Stimulated activated CD4-positive, alpha-beta T cell treated with anti-CD3 and anti-CD28 coated beads, Interleukin-15, amount 100 ng/mL, for 48 hours (primary cell): ENCODE measurements around the gene VEGFC.

Experiments used
- DNase-seq, 2 donors: peaks; one replicate each; pipeline ENCODE4 v3.0.0-alpha.2; 2020; ENCODE audit warnings: low read depth in 2 of 2

Gene VEGFC

GRCh38 chr4:176761872-176762271, 30.9 kb downstream of the VEGFC start:
- DNase-seq, result no peak

GRCh38 chr4:176760471-176760870, 32.3 kb downstream of the VEGFC start:
- no peak for DNase-seq

- DNase-seq, result no peak
Measured at GRCh38 chr4:176758731-176759130, 34.0 kb downstream of the VEGFC start.

- DNase-seq, result no peak
Measured at GRCh38 chr4:176758323-176758722, 34.4 kb downstream of the VEGFC start.

DNA sequence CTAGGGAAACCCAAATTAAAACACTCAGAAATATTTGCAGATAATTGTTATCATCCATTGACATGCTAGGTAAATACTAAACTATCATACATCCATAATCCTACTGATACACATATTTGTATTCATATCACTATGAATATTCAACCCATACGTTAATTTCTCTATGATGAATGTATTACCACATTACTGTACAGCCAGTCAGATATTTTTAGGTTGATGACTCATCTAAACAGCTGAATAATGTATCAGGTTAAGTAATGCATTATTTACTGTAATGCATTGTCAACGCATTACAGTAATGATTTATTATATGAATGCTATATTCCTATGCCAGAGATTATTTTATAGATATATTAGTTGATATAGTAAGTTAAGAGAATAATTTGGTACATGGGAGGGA, 37.1 kb downstream of the VEGFC start:
- no peak for DNase-seq

DNA sequence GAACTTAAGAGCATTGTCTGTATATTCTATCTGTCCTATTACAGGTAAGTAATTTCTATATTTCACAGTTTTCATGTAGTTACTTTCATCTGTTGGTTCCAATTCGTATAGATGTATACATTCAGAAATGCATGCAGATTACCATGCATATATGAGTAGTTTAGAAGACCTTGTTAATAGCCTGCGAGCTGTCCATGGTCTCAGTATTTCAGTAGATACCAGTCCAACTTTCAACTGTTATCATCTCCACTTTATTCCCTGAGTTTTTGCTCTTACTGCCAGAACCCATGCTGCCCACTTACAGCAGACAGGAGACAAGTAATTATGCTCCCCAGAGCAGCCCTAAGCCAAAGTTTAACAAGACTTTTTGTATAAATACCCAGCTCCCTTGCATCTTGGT, 37.7 kb downstream of the VEGFC start:
- DNase-seq, result no peak

GRCh38 chr4:176753049-176753448, 39.7 kb downstream of the VEGFC start:
- DNase-seq, result no peak

DNA sequence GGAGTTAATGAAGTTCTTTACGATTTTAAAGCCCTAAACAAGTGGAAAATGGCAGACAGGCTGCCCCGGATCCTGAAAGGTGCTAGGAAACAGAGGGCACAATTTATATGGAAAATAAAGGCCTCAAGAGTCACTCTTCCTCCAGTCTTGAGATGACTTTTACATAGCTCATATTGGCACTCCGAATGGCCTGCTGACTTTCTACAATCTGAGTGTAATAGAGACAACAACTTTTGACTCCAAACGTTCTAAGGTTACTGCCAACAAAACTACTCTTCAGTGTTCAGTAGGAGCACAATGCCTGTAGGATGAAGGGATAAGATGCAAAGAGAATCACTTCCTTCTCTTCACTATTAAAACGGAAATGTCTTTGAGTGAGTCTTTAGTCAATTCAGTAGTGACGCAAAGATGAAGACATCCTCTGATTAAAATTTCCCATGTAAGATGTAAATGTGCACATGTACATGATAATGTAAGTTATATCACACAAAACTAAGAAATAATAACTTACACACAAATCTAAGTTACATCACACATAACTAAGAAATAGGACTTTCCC, 40.5 kb downstream of the VEGFC start:
- no peak for DNase-seq

GRCh38 chr4:176751061-176751460, 41.7 kb downstream of the VEGFC start:
- DNase-seq, result no peak

DNA sequence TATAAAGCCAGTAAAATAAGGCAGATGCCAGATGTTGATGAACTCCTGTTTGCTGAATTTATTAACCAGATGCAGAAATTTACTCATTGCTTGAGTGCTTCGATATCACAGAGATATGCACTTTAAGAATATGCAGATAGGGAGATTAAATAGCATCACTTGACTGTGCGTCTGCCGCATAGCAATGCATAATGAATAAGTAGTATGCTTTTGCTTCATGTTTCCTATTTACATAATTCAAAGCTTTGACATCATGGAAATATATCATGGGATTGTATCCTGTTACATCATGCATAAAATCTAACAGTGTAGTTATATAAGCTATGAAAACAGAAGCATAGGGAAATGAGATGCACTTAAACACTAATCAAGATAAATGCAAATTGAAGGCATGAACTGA, 45.9 kb downstream of the VEGFC start:
- no peak for DNase-seq

DNA sequence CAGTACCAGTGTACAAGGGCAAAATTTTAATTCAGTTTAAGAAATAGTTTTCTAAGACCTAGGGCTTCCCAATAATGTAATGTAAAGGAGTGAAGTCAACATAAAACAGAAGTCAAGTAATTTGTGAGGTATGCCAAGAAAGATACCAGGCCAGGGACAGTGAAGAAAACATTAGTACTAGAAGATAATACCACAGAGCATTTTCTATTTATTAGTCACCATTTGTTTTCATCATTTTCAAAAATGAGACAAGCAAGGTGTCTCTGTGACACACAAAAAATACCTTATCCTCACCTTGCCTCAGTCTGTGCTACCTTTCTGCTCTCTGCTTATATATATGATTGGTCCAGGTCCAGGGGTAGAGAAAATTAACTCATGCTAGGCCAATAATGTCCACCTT, 46.8 kb downstream of the VEGFC start:
- DNase-seq, result no peak

- DNase-seq, result no peak
Measured at GRCh38 chr4:176744091-176744490, 48.6 kb downstream of the VEGFC start.

DNA sequence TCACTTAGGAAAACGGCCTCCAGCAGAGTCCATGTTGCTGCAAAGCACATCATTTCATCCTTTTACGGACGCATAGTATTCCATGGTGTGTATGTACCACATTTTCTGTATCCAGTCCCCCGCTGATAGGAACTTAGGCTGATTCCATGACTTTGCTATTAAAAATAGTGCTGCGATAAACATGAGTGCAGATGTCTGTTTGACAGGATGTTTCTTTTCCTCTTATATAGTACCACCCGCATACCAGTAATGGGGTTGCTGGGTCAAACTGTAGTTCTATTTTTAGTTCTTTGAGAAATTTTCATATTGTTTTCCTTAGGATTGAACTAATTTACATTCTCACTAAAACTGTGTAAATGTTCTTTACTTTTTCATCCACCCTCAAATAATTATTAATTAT, 50.5 kb downstream of the VEGFC start:
- DNase-seq, result no peak

- DNase-seq, result no peak
Measured at GRCh38 chr4:176741253-176741652, 51.5 kb downstream of the VEGFC start.

- no peak for DNase-seq
Measured at GRCh38 chr4:176735300-176735699, 57.4 kb downstream of the VEGFC start.

- DNase-seq, result no peak
Measured at GRCh38 chr4:176734461-176734860, 58.3 kb downstream of the VEGFC start.

DNA sequence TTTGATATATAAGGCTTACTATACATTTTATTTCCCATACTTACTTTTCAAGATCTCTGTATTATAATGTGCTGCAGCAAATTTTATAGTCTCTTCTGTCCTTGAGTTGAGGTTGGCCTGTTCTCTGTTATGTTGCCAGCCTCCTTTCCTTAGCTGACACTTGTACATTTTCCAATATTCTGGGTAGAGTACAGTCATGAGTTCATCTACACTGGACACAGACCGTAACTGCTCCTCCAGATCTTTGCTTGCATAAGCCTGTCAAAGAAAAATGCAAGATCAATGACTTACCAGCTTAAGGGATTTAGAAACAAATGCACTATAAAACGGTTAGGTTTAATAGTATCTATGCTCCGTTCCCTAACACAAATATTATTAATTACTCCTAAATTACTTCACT, 63.2 kb downstream of the VEGFC start:
- DNase-seq, result no peak

DNA sequence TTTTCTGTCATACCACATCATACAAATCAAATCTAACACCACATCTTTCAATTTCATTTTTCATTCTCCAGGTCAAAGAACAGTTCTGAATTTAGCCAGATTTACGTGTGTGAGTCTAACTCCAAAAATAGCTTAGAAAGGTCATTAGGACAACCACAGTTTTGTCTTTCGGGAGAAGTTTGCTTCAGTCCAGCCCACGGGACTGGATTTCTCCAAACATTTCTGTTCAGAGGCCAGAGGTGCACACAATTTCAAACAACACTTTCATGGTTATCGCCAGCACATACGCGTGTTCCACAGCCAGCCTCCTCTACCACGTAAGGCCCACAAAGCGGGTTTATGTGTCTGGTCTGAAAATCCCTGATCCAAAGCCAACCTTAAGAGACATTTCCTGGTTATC, 65.9 kb downstream of the VEGFC start:
- DNase-seq, result no peak

DNA sequence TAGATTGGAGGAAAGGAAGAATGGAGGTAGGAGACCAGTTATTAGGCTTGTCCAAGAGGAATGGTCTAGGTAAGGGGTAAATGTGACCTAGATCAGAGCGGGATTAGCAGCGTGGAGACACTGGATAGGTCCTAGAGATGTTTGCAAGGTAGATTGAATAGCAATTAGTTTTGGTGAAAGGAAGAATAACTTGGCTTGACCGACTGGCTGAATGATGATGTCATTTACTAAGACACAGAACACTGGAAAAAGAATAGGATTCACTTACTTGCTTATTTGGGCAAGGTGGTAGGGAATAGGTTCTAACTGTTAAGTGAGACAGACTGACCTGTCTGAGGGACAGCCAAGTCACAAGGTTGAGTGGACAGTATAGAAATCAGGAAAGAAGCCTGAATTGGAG, 71.3 kb downstream of the VEGFC start:
- DNase-seq, result no peak

GRCh38 chr4:176718881-176719280, 73.8 kb downstream of the VEGFC start:
- DNase-seq, result no peak

GRCh38 chr4:176717237-176717636, 75.5 kb downstream of the VEGFC start:
- no peak for DNase-seq

- DNase-seq, result no peak
Measured at GRCh38 chr4:176709417-176709816, 83.3 kb downstream of the VEGFC start.

GRCh38 chr4:176708771-176709311, 83.9 kb downstream of the VEGFC start:
- DNase-seq, result no peak

DNA sequence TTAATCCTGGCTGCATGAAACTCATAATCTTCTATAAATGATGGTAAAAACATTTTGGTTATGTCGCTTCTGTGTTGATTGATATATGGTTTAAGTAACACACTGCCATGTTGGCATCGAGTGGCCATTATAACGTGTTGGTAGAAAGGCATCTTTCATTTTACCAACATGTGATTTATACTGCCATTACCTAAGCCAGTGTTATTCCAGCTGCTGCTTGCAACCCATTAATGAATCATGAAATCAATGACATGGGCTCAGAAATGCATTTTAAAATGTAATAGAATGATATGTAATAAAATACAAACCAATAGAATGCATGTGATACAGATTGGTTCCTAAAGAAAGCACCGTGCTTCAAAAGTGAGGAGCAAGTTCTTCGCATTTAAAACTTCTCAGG, 102.0 kb downstream of the VEGFC start:
- DNase-seq, result no peak
